ENCODE data around the gene PC. TPM values are rescaled to one million over a fixed set of nuclear protein-coding genes. Genes with fewer than 3 reads are reported as not detected.

Gene PC
- total and polyA plus RNA-seq, 2 donors (not counting 3 experiments of a cell fraction or from before 2014, with no cell fraction given) = 5.5 to 17.5 TPM

GRCh38 chr11:67007126-67007525, 48.9 kb upstream of the PC start:
- H3K9ac ChIP-seq (replicated peaks; ENCODE audit: extremely low read depth, insufficient read depth, low read length) = no peak overlapping the region
- H3K9me1 ChIP-seq (replicated peaks; ENCODE audit: control insufficient read depth, extremely low read depth, insufficient read depth, low read length) = no peaks in the 10 kb centered on the region
- BruUV-seq (replicated peaks) = no TSS peak
- no peak for DNase-seq (ENCODE audit: low read depth, low spot score)
- H3K4me1 ChIP-seq (ENCODE audit: control insufficient read depth, extremely low read depth, insufficient read depth, low read length) = no peaks in the 10 kb centered on the region
- no peak overlapping the region for H3K4me2 ChIP-seq (ENCODE audit: insufficient read depth, low read length)
- FAIRE-seq = no peak
- no peaks in the 10 kb centered on the region for H4K20me1 ChIP-seq (replicated peaks; ENCODE audit: control insufficient read depth, extremely low read depth, insufficient read depth, low read length)
- dilution Hi-C loops (cut with MboI; ENCODE audit: extremely low pct_ligation_motif_present, low sequenced_read_pairs) (no loop called here), intact Hi-C loops (cut with micrococcal nuclease) (no loop called here)
- no peaks in the 10 kb centered on the region for H3K9me3 ChIP-seq (replicated peaks; ENCODE audit: control insufficient read depth, insufficient read depth, low read length)
- no peaks in the 10 kb centered on the region for H3K79me2 ChIP-seq (ENCODE audit: control insufficient read depth, insufficient read depth, low read length)
- no peaks in the 10 kb centered on the region for H3K36me3 ChIP-seq (ENCODE audit: control insufficient read depth in 2 of 2, extremely low read depth in 1 of 2, insufficient read depth in 2 of 2, low read length in 2 of 2)
- H3K27me3 ChIP-seq (ENCODE audit: control insufficient read depth in 2 of 2, insufficient read depth in 2 of 2, low read length in 2 of 2) = no peaks in the 10 kb centered on the region
- ChIA-PET CTCF (interaction anchor here (1.6 kb wide), 1 partner anchor 14 kb away, joined by 7 read pairs; no protein-coding TSS in a partner anchor), POLR2A (no interaction called here)
- H2AFZ ChIP-seq (ENCODE audit: low read depth, low read length) = no peak overlapping the region
- H3K4me3 ChIP-seq (replicated peaks in 1 of 3; ENCODE audit: insufficient read depth in 1 of 3, low read depth in 1 of 3, low read length in 3 of 3) = no peak overlapping the region
- no peak overlapping the region for H3K27ac ChIP-seq (ENCODE audit: insufficient read depth, low read depth, low read length)
- no peak for TF ChIP-seq POLR2A (IDR thresholded peaks at IDR 0.05; ENCODE audit: low read depth, low read length)
- no peak for TF ChIP-seq CTCF (IDR thresholded peaks at IDR 0.05; ENCODE audit: extremely low read depth in 1 of 2, insufficient read depth in 1 of 2, low read depth in 1 of 2, low read length in 2 of 2)
- no peak for TF ChIP-seq GATA2 (IDR thresholded peaks at IDR 0.05; ENCODE audit: insufficient read depth, insufficient read length, low read depth, low read length)
- no peak for TF ChIP-seq JUN (IDR thresholded peaks at IDR 0.05; ENCODE audit: borderline replicate concordance, insufficient read depth, insufficient read length, low read depth)
- no peak for TF ChIP-seq FOS (IDR thresholded peaks at IDR 0.05; ENCODE audit: borderline replicate concordance, insufficient read depth, low read length)
- TF ChIP-seq MYC (IDR thresholded peaks at IDR 0.05; ENCODE audit: low read depth, low read length) = no peak
- TF ChIP-seq EZH2 (IDR thresholded peaks at IDR 0.05; ENCODE audit: borderline replicate concordance, low read depth, low read length, severe bottlenecking) = no peak
- TF ChIP-seq MAX (IDR thresholded peaks at IDR 0.05; ENCODE audit: insufficient read depth, insufficient read length) = no peak
- no peak for TF ChIP-seq POLR2AphosphoS5 (IDR thresholded peaks at IDR 0.05; ENCODE audit: insufficient read depth, low read depth, low read length)

Measured in endothelial cell of umbilical vein (primary cell).